NT2/D1 (cell line): ENCODE results near the gene INPP4B.

Experiments used
- SUZ12 ChIP-seq: IDR thresholded peaks from 2 replicates; pipeline ENCODE4 v1.6.1; 2011; ENCODE audit not compliant: insufficient read length, insufficient read depth; ENCODE audit errors: extremely low read depth
- YY1 ChIP-seq: IDR thresholded peaks from 2 replicates; pipeline ENCODE4 v1.6.1; 2011; ENCODE audit not compliant: insufficient read length, insufficient read depth
- ZNF274 ChIP-seq: IDR thresholded peaks from 2 replicates; pipeline ENCODE4 v1.6.1; 2011; ENCODE audit warnings: mild to moderate bottlenecking, low read depth, low read length

DNA sequence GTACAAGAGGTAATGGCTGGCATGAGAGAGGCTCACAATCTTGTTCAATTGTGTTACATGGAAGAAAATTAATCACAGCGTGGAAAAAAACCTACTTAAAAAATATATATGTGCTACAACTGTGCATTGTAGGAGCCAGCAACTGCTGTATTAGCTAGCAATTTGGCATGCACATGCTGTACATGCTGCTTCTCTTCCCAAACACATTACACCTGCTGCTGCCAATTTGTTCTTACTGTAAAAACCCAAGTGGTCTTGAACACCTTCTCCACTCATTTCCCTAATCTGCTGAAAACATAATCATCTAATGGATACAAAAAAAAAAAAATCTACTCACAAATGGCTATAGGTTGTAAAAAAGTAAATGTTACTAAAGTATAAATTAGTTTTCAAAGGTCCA, 264.2 kb downstream of the INPP4B start:
- no peak for TF ChIP-seq ZNF274
- TF ChIP-seq YY1: no peak
- no peak for TF ChIP-seq SUZ12
